Lower leg skin (tissue), 3 donors: Measurements from ENCODE around the gene DAGLB.

Experiments used
- CTCF ChIP-seq, 3 donors: fragments of 450-650 bp; IDR thresholded peaks; one replicate each; pipeline ENCODE4 v1.5.1; 2016; ENCODE audit warnings: antibody characterized with exemption in 3 of 3, mild to moderate bottlenecking in 3 of 3, moderate library complexity in 2 of 3
- POLR2A ChIP-seq, 2 donors: fragments of 450-650 bp; IDR thresholded peaks; one replicate each; pipeline ENCODE4 v1.6.1; 2016 to 2017; ENCODE audit warnings: antibody characterized with exemption in 2 of 2, mild to moderate bottlenecking in 1 of 2, moderate library complexity in 1 of 2

- TF ChIP-seq CTCF (IDR thresholded peaks at IDR 0.05) (no peak), POLR2A (IDR thresholded peaks at IDR 0.05) (no peak)
Observed at GRCh38 chr7:6475433-6476186, 27.9 kb upstream of the DAGLB start.
